22Rv1 (cell line): ENCODE results near the gene KIN.

Source experiments
- CTCF ChIP-seq: fragments of 450-650 bp; IDR thresholded peaks from 2 replicates; pipeline ENCODE4 v1.5.1; 2017; ENCODE audit warnings: mild to moderate bottlenecking
- ZFX ChIP-seq: fragments of 450-650 bp; IDR thresholded peaks from 2 replicates; pipeline ENCODE4 v1.6.1; 2017; ENCODE audit warnings: antibody characterized with exemption, borderline replicate concordance

- TF ChIP-seq CTCF (no peak), ZFX (no peak)
These were observed 29.8 kb upstream of the KIN start for GRCh38 chr10:7817576-7817975.
